GM21786 (cell line): Measurements from ENCODE around the gene UGT1A4.

ENCODE experiments used
- ATAC-seq: cut with Tn5 transposase; IDR thresholded peaks from one replicate; pipeline ENCODE4 v1.9.1; 2021; ENCODE audit not compliant: unreplicated experiment

UGT1A4 gene

DNA sequence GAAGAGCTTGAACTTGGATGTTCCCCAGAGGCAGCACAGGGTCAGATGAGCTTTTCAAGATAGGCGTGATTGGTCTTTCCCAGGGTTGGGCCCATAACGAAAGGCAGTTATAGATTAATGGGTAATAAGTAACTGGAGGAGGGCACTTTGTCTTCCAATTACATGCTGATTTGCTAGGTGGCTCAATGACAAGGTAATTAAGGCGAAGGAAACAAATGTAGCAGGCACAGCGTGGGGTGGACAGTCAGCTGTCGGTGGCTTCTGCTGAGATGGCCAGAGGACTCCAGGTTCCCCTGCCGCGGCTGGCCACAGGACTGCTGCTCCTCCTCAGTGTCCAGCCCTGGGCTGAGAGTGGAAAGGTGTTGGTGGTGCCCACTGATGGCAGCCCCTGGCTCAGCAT is at the start of gene UGT1A4:
UGT1A4 (plus strand) TSS at position 185 of the 400 bp plus-strand sequence; CDS start at position 270, 85 bp downstream.
- no peak for ATAC-seq

DNA sequence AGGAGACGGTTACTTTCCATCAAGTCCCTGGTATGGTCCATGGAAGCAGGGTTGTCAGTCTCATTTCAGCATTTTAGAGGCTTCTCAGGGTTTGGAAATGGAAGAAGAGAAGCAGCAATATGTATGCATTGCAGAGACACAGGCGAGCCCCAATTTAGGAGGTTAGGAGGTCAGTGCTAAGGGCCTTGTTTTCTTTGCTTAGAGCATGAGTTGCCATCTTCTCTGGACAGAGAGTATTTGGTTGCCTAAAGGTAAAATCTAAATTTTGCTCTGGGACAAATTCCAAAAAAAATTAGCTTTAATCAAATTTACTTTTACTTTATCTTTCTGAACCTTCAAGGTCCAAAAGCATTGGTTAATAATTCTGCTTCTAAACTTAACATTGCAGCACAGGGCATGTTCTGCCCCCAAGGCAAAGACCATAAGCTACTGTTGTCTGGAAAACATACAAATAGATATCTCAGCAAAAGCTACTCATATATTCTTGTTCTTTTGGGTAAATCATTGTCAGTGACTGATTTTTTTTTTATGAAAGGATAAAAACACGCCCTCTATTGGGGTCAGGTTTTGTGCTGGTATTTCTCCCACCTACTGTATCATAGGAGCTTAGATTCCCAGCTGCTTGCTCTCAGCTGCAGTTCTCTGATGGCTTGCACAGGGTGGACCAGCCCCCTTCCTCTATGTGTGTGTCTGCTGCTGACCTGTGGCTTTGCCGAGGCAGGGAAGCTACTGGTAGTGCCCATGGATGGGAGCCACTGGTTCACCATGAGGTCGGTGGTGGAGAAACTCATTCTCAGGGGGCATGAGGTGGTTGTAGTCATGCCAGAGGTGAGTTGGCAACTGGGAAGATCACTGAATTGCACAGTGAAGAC is 47.0 kb upstream of the UGT1A4 start, which contains the start of gene UGT1A9:
UGT1A9 (plus strand) TSS at position 609 of the 872 bp plus-strand sequence; CDS start at position 646, 37 bp downstream.
- ATAC-seq, result no peak

GRCh38 chr2:233672886-233673285 is 45.6 kb upstream of the UGT1A4 start:
- ATAC-seq, result no peak

- ATAC-seq, result no peak
Observed at GRCh38 chr2:233673896-233674295, 44.6 kb upstream of the UGT1A4 start.

- ATAC-seq, result no peak
Observed at GRCh38 chr2:233674314-233674713, 44.2 kb upstream of the UGT1A4 start.

DNA sequence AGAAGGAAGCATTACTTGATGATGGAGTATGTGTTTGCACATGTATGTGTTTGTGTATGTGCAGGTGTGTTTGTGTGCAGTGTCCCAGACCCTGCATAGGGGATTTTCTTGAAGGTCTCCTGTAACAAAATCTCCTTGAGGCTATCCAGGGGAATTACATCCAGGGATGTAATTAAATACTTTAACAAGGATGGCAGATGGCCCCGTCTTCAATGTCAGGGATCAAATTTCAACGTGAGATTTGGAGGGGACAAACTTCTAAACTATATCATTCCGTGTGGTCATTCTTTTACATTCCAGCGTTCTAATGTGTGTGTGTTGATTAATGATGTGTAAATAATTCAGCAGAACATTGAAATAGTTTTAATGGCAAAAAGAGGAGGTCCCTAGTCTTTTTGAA is 43.5 kb upstream of the UGT1A4 start:
- no peak for ATAC-seq

- no peak for ATAC-seq
Observed at GRCh38 chr2:233676046-233676445, 42.5 kb upstream of the UGT1A4 start.

GRCh38 chr2:233679196-233679595 is 39.3 kb upstream of the UGT1A4 start:
- no peak for ATAC-seq

DNA sequence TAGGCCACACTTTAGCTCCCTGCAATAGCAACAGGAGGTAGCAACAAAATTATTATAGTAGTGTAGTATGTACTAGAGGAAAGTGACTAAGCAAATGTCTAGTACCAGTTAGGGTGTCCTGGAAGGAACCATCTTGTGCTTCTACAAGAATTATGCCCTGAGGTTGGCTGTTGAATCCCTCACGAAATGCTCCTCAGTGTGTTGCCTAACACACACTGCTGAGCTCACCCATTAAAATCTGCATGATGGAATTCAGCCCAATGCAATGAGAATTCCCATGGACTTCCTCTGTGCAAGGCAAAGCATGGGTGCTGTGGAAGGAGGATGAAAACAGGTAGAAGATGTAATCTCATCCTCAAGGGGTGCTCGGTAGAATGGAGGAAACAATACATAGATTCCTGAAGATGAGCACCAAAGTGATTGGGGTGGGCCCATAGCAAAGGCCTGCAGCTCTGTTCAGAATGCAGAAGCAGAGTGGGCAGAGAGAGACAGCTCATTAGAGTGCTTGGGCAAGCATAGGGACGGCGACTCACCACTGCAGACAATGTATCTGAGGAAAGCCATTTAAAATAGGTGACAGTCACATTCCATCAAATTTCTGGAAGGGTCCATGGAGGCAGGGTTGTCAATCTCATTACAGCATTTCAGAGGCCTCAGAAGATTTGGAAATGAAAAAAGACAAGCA is 38.0 kb upstream of the UGT1A4 start:
- ATAC-seq, result no peak

GRCh38 chr2:233681521-233682099 is 36.9 kb upstream of the UGT1A4 start, which contains the start of gene UGT1A7:
UGT1A7 (plus strand) TSS chr2:233681901; CDS start chr2:233681938, 37 bp downstream.
- ATAC-seq, result no peak

GRCh38 chr2:233684640-233685039 is 33.9 kb upstream of the UGT1A4 start:
- no peak for ATAC-seq

- ATAC-seq, result no peak
Observed at GRCh38 chr2:233686928-233687327, 31.6 kb upstream of the UGT1A4 start.

GRCh38 chr2:233688341-233688740 is 30.2 kb upstream of the UGT1A4 start:
- no peak for ATAC-seq

DNA sequence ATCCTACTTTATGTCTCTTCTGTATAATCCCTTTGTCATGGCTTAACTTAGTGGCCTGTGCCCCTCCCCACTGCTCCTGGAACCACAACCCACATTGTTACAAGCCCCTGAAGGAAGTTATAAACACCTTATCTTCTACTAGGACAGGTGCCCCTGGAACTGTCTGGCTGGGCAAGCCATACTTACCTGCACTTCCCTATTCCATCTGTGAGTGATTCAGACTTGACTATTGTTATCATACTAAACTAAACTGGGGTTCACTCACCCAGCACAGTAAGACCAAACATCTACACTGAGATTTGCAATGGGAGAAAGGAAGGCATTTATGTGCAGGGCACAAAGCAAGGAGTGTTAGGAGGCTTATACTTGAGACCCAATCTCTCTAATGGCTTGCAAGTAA is 29.5 kb upstream of the UGT1A4 start:
- no peak for ATAC-seq

DNA sequence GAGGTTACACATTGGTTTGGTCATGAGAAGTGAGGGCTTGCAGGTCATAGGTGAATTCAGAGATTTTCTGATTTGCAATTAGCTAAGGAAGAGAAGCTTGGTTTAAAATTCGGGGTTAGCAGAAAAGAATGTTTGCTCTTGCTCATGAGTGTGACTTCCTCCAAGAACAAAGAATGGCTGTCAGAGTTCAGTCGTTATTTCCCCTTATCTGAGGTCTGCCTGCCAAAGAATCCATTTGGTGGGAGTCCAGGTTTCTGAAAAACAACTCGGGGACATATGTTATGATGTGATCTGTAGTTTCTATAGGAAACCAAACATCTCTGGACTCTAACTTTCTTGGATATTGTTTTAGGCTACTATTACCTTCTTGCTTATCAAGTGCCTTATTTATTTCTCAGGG is 29.0 kb upstream of the UGT1A4 start:
- no peak for ATAC-seq

DNA sequence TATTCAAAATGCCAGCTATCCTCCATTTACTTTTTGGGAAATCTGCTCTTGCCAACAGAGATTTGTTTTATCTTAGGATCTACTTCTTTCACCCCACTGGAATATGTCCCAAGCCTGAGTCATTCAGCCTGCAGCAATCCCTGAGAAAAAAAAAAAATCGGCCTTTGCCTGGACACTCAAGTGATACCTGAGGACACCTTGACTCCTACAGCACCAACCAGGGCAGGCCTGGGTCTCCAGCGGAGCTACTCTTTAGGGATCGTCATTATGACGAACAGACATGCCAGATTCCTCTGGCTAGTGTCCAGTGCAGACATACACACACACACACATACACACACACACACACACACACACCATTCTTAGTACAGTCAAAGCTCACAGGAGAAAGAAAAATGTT is 28.1 kb upstream of the UGT1A4 start:
- no peak for ATAC-seq

DNA sequence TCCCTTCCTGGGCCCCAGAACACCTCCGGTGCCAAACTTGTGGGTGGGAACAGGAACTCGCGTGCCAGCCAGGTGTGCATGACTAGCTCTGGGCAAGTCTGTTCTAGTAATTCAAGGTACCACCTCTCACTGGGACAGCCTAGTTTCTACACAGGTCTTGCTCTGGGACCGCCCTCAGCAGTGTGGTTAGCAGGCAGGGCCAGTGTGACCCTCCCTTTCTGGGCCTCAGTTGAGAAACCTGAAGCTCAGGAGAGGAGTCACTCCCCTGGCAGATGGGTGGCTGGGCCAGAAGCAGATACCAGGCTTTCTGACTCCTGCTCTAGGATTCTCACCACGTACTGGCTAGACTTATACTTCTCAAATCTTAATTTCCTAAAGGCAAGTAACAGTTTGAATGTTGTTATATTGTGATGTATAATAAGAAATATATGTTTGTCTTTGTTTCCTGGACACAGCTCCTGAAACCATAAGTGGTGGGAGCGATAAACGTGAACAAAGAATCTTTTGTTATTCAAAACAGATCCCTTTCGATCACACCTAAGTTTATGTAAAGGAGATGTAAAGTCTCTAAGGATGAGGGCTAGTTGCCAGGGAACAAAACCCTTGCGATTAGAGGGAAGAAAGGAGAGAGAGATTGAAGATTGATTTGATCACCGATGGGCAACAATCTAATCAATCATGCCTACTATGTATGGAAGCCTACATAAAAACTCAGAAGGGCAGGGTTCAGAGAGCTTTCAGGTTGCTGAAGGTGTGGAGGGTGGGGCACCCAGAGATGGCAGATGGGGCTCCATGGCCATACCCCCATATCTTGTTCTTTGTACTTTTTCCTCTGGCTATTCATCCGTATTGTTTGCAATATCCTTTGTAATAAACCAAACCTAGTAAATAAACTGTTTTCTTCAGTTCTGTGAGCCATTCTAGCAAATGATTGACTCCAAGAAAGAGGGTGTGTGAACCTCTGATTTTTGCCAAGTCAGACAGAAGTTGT is 26.8 kb upstream of the UGT1A4 start:
- no peak for ATAC-seq

DNA sequence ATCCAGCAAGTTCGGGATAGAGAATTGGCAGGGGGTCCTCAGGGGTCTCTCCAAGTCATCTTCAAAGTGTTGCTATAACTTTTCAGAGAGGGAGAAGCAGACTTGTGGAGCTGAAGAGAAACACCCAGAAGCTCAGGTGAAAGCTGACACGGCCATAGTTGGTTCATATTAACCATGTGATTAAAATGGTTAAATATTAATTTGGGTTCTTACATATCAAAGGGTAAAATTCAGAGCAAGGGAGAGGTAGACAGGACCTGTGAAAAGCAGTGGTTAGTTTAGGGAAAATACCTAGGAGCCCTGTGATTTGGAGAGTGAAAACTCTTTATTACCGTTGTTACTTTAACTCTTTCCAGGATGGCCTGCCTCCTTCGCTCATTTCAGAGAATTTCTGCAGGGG is 25.9 kb upstream of the UGT1A4 start, which contains the start of gene UGT1A6:
UGT1A6 (plus strand) TSS at position 243 of the 400 bp plus-strand sequence; CDS start at position 358, 115 bp downstream.
- no peak for ATAC-seq

DNA sequence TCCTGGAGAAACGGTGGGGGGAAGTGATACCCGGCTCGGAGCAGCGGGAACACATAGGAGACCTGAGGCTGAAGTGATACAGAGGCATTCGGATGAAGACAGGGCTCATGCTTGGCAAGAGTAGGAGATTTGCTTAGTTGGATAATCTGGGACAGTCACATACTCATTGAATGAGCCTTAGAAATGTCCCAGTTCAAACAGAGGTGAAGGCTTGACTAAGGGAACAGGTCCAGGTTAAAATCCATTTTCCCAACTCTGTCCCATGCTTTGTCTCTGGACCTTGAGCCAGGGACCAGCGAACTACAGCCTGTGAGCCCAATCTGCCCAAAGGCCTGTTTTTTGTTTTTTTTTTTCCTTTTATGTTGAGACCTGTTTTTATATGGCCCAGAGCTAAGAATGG is 24.6 kb upstream of the UGT1A4 start:
- ATAC-seq, result no peak

GRCh38 chr2:233698740-233699139 is 19.8 kb upstream of the UGT1A4 start:
- no peak for ATAC-seq
